HUDEP-2 (cell line): ENCODE measurements around the gene ABITRAM.
"Not testable (repeated sequence)": the region's sequence is repeated elsewhere in the genome, so short reads cannot be mapped to it uniquely, and the experiment has no call there.

ENCODE experiments used
- DNase-seq, 76 experiments: peaks; one replicate each; lab custom pipeline; 2025; ENCODE audit not compliant: unreplicated experiment in 76 of 76; lab: John Stamatoyannopoulos, UW

ABITRAM gene

DNA sequence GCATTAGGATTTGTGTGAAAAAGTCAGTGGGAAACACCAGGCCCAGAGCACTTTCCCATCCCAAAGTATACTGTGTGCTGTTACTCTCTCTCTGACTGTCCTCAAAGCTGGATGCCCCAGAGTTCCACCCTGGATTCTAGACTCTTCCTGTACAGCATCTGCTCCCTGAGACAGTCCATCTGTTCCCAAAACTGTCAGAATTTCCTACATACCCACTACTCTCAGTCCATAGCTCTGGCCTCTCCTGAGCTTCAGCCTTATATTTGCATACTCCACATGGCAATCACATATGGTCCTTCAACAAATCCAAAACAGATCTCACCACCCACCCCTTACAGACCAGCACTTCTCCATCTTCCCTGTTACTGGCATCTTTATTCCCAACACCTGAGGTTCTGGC is 9.7 kb upstream of the ABITRAM start:
- DNase-seq: no peak

DNA sequence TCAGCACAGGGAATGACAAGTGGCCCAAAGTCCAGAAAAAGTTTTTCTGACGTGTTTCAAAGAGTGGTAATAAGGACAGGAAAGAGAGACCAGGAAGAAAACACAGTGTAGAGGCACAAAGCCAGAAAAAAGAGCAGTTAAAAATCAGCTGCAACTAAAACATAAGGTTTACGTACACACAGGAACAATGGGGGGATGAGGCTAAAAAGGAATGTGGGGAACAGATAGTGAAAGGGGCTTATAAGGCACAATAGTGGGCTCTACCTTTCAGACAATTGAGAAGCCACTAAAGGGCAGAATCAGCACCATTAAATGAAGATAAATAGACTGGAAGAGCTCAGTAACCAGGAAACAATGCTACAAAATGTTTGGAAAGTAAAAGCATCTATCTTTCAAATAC is 5.8 kb upstream of the ABITRAM start:
- DNase-seq: no peak

DNA sequence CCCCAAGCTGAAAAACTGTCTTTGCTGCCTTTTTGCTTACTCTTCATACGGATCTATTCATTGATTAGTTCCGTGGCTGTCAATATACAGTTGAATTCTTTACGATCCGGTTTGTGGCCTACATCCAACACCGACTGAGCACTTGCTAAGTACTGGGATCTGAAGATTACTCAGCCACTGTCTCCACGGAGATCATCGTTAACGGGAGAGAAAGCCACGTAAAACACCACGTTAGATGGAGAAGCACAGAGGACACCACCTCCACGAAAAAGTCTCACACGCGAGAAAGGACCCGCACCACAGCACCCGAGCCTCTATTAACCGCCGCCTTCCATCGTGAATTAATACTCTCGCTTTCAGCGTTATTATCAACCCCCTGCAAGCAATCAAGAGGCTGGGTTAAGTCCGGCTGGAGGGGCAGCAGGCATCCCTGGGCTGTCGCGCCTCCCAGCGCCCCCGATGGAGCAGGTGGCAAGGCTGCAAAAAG is 926 bp upstream of the ABITRAM start:
- peak in 9 of 76 experiments; percentile 14 to 51 (median 31) for DNase-seq

DNA sequence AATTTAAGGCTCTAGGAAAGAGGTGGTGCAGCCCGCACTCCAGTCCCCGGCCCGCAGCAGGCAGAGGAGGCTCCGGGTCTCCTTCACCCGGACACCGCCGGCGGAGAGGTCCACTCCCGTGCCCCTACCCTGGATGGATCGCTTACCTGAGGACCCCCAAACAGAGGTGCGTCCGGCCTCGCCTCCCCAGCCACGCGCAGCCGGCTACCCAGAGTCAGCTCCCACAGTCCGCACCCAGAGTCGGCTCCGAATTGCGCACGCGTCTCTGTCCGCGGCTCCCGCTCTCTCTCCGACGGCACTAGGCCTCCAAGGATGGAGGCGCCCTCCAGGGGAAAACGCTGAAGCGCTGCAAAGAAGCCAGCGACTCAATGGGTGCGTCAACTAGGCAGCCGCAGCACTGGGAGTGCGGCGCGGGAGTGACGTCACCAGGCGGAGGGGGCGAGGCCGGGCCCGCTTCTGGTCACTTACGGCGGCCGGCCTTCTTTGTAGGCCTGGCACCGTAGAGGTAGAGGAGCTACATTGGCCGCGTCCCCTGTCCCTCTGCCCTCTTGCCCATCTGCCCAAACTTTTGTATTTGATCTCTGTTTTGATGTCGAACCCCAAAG is 380 bp upstream of the ABITRAM start, which contains the start of gene ELP1:
Gene ELP1, minus strand, starts transcription at position 407 of the 605 bp plus-strand sequence. CDS start 2,978 bp downstream, outside the sequence.
- DNase-seq: peak in 75 of 76 experiments; percentile 29 to 91 (median 84)

DNA sequence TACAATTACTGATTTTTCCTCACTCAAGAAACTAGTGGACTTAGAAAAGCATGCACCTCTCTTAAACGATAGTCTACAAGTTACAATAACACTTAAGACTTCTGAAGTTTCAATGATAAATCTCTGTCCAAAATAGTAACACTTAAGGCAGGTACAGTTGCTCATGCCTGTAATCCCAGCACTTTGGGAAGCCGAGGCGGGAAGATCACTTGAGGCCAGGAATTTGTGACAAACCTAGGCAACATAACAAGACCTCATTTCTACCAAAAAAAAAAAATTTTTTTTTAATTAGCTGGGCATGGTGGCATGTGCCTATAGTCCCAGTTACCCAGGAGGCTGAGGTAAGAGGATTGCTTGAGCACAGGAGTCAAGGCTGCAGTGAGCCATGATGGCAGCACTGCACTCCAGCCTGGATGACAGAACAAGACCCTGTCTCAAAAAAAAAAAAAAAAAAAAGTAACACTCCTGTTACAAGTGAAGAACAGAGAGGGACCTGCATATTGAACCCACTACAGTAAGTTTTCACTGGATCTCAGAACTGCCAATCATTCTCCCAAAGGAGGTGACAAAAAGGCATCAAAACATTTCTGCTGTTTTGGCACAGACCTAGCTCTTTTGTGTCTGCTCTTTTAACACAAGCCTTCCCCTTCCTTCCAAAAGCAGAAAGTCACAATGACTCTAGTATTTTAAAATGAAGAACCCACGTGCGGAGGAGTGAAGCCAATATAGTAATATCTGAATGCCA is 3.5 kb downstream of the ABITRAM start:
- DNase-seq: no peak

DNA sequence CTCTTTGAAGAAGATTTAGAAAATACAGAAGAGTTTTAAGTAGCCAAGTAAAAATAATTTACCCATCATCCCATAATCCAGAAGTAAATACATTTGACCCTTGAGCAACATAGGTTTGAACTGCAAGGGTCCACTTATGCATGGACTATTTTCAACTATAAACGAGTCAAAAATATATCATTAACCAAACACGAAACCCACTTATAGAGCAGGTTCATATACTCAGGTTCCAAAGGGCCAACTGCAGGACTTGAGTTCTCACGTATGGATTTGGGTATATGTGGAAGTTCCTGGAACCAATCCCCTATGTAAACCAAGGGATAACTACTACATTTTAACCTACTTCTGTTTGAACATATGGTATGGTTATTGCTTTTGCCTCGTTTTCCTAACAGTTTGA is 5.8 kb downstream of the ABITRAM start:
- no peak for DNase-seq

DNA sequence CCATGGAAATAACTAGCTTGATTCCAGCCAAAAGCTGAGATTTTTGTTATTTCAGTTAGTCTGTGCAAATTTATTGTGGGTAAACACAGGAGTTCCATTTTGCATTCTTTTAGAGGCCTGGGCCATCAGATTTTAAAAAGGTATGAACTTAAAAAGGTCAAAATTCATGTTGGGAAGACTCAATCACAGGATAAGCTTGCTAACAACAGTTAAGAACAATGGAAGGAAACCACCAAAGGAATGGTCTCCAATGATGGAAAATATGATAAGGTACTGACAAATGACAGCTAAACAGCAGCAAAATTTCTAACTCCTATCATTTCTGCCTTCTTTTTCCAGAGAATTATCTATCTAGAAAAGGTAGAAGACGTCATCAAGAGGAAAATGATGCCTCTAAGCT is 16.0 kb downstream of the ABITRAM start:
- no peak for DNase-seq

DNA sequence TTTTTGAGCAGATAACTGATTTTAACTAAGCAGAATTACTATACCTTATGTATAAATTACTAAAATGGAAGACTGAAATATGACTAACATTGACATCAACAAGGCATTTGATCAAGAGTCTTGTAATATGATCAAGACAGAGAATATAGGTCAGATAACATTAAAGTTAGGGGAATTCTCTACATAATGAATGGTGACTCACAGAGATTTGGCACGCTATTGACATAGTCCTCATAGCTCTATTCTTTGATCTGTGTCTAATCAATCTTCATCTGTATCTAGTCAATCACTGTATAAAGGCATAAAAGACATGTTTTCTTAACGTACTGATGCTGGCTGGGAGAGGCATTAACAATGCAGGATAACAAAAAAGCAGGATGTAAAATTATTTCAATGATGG is 17.4 kb downstream of the ABITRAM start:
- DNase-seq: no peak

DNA sequence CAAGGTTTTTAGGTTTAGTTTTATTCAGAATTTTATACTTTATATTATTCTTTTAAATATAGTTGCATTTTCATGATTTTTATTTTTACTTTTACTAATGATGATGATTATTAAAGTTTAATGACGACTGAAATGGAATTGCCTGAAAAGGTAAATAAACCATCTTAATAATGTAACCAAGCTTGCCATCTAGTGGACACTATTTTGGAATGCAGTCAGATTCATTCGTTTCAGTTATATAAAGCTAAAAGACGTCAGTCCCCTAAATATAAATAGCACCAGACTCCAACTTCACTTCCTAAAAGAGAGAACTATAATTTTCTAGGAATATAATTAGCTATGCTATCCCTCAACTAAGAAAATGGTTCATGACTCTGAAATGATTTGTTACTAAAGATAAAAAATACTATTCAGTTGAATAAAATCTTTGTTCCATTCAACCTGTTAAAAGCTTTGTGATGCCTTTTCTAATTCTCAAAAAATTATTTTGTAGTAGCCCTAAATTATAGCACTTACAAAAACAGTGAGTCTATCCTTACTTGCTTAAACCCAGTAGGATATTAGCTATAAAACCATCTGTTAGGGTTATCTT is 19.9 kb downstream of the ABITRAM start:
- peak in 12 of 76 experiments; percentile 3 to 28 (median 13) for DNase-seq

DNA sequence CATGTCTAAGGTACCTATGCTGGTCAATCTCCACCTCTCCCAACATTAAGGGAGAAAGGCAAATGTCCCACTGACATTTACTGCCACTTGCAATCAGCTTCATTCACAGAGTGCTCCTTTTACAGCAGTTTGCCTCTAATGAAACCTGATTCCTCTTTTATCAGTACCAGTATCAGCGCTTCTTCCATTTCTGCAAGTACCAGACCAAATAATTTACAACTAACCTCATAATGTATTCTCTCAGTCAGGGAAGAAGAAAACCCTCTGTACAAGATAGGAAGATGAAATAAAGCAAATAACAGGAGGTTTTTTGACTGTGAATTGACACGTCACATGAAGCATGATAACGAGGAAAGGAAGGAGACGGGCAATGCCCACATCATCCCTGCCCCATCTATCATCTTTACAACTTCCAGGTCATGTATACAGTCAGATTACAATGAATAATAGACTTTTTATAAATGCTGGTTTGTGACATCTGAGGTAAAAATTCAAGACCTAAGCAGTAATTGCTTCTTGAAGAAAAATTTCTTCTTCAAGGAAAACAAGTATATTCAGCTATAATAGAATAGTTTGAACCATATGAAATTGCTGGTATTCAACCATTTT is 21.9 kb downstream of the ABITRAM start:
- no peak for DNase-seq

DNA sequence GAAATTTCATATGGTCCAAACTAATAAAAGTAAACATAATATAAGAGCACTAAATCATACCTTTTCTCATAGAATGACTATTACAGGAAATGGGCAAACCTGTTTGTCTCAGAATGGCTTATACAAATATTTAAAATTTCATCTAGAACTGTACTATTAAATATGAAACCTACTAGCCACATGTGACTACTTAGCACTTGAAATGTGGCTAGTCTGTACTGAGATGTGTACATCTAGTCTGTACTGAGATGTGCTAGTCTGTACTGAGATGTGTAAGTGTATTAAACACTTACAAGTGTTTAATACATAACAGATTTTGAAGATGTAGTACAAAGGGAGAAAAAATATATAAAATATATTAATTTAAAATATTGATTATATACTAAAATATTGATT is 22.4 kb downstream of the ABITRAM start:
- no peak for DNase-seq

DNA sequence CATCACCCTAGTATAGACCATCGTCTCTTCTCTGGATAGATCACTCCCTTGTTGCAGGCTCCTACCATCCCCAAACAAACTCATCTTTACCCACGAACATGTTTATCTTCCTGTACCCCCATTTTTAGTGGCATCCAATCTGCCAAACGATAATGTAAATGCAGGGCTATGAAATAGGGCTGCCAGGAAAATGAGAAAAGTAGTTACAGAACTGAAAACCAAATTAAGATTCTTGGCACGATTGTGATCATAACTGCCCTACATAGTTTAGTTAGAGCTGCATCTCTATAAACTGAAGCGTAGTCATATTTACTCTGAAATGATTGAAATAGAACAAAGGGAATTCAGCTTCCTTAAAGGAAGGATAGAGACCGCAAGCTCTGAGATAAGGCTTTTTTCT is 26.1 kb downstream of the ABITRAM start:
- DNase-seq: no peak

DNA sequence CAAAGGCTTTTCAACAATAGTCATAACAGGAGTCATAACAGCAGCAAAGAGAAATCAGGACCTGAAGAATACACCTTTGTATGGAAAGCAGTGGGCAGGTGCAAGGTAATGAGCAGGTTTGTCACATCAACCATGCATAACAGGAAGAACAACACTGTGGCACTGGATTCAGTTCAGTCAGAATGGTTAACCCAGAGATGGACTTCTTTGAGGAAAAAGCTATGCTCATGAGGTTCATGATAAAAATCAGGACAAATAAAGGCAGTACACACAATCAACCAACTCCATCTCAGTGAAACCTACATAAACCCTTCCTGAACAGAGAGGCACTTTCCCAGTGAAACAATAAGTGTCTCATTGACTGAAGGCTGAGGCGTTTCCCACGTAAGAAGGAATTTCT is 27.0 kb downstream of the ABITRAM start:
- no peak for DNase-seq

DNA sequence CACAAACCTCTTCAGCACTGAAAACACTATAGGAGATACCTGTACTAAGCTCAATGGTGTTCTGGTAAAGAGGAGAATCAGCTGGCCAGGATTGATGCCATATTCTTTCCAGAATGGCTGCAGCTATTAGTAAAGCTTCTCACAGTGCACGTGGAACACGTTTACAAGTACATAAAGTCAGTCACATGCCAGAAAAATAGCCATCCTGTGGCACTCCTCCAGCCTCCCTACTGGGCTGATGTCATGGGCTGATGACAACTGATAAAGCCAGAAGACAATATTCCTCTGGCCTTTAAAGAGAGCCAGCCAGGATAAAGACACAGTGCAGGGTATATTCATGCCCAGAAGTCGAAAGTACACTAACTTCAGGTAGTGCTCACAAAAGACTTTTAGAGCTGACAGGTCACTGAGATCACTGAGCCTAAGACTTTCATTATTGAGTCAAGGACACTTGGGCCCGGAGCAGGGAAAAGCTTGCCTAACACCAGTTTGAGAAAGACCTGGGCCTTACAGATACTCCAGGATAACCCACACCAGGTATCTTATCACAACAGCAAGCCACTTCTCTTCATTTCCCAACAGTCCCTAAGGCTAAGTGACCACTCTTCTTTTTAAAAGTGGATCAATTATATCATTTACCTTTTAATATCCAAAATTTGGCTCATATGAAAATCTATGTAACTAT is 29.4 kb downstream of the ABITRAM start:
- peak in 72 of 76 experiments; percentile 5 to 88 (median 62) for DNase-seq

DNA sequence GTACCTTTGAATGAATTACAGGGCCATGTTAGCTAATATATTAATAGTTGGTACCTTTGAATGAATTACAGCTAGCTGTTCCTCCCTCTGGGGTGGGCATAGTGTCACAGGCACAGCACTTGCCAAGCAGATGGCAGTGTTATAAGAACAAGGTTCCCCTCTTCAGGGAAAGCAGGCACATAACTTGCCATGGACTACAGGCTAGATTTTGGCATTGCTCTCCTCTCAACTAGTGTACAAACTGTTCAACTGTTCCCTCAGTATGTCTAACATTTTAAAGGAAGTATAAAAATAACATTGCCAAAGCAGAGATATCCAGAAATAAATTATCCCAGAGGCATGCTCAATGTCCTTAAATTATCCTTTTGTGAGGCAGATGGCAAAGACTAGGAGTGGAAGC is 33.7 kb downstream of the ABITRAM start:
- DNase-seq: no peak

DNA sequence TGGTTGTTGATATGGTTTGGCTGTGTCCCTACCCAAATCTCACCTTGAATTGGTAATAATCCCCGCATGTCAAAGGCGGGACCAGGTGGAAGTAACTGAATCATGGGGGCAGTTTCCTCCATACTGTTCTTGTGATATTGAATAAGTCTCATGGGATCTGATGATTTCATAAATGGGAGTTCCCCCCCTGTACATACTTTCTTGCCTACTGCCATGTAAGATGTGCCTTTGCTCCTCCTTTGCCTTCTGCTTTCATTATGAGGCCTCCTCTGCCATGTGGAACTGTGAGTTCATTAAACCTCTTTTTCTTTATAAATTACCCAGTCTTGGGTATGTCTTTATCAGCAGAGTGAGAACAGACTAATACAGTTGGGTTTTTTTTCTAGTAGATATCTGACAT is 37.2 kb downstream of the ABITRAM start:
- DNase-seq: not testable (repeated sequence)

DNA sequence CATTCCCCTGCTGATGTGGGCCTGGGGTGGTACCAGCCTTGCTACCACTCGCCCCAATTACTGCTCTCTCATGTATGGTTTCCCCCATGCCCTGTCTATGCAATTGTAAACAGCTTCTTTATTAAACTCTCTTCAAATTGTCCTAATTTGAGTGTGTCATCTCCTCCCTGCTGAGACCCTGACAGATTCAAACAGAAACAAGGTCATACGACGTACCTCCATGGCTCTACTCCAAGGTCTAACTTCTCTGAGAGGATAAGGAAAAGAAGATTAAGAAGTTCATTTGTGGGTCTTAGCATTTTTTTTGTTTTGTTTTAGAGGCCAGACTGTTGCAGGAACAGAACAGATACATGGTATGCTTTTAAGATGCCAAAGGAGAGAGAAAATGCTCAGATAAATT is 38.0 kb downstream of the ABITRAM start:
- no peak for DNase-seq

DNA sequence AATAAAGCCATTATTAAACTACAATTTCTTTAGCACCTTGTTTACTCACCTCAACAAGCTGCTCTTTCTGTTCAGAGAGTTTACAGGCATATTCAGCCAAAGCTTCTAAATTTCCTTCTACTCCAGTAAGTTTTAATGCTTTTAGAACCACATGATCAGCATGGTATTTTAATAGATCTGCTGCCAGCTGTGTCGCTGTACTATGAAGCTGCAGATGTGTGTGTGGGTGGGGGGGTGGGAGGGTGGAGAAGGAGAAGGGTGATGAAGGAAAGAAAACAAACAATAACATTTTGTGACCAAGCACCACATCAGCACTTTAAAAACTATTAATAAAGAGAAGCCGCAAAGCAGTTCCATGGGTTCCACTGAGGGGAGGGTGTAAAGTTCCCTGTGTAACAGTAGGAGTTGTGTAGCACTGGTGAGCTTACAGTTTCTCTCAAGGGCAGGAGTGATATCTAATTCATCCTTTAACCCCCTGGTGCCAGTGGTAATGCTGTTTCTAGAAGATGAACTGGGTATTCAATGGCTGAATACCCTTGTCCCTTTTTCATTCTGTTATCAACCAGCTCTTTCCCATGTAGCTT is 38.5 kb downstream of the ABITRAM start:
- DNase-seq: no peak

DNA sequence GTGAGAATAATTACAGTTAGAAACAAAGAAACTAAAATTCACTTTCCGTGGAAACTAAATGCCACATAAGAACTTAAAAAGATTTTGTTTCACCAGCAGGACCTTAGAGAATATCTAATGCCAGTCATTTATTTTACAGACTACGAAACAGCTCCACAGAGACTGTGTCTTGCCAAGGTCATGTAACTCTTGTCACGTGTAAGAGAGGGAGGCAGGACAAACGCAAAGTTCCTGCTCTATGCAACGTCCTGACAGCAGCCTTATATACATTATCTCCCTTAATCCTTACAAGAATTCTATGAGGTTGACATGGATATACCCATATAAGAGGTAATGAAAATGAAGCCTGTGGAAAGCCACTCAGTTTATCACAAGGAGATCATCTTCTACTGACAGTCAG is 39.7 kb downstream of the ABITRAM start:
- DNase-seq: no peak

DNA sequence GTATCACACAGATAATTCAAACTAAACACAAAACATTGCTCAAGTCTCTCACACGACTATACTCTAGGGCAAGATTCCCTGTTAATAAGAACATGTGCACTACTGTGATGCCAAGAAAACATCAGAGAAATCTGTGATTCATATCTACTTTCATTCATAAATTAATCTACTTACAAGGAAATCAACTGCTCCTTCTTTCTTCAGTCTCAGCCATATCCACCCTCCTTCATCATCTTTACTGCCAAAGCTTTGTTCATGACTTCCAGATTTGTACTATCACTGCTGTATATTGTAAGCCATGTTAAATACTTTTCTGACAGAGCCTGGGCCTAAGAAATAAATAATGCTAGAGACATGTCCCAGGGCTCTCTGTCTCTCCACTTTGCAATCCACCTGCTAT is 44.0 kb downstream of the ABITRAM start:
- no peak for DNase-seq
